Stimulated activated CD4-positive, alpha-beta T cell treated with anti-CD3 and anti-CD28 coated beads, Interleukin-15, amount 100 ng/mL, for 1 hour (primary cell): ENCODE data around the gene METAP2.

Experiments
- DNase-seq, 2 donors: peaks; one replicate each; pipeline ENCODE4 v3.0.0-alpha.2; 2020; ENCODE audit warnings: low read depth in 1 of 2, low spot score in 1 of 2

The METAP2 gene

DNA sequence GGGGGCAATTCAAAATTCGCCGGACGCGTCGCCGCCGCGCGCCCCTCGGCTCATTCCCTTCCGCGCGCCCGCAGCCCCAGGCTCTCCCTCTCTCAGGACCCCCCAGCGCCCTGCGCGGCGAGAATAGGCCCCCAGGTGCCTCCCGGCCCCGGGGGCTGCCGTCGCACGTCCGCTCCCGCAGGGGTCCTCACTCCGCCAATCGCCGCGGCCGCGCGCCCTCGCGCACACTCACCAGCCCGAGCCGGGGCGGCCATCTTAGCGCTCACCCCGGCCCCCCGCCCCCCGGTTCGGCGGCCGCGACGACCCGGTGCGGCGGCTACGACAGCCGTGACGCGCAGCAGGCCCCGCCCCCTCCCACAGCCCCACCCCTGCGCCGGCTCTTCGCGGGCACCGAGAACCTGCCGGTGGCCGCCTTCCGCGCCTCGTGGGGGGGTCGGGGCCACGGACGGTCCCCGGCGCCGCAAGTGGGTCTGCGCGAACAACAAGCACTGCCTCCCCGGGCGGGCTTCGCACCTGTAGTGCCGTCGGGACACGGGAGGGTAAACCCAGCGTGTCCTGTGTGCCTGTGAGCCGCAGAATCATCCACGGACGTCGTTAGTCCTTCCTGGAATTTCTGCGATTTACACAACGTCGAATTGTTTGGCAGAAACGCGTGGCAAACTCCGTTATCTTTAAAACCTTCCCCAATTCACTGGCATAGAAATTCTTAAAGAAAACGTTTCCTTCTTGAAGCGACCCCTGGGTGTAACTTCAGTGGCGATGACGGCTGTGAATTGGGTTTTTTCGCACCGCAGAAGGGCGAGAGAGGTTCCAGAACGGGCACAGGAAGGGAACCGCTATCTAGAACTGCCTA is 74.8 kb downstream of the METAP2 start:
- DNase-seq, result peak; percentile 48 to 62

GRCh38 chr12:95549392-95550084 is 75.6 kb downstream of the METAP2 start:
- DNase-seq, result no peak

DNA sequence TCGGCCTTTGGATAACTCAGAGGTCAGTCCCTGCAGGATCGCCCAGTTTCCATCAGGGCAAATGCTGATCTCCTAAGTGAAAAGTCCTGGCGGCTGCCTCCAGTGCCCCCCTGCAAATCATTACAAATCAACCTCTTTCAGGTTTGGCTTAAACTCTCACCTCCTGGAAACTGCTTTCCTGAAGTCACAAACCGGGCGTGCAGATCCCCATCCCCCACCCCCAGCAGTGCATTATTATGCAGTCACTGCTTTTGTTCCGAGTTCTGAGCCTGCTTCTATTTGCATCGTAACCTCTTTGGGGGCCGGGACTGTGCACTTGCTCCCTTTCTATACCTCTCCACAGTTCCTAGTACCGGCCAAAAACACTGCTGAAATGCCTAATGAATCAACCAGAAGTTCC is 77.4 kb downstream of the METAP2 start, which contains the start of gene USP44:
Gene USP44, minus strand, starts transcription at position 172 of the 400 bp plus-strand sequence. CDS start 17,220 bp downstream, outside the sequence.
- DNase-seq, result no peak

GRCh38 chr12:95551913-95552516 is 78.1 kb downstream of the METAP2 start:
- no peak for DNase-seq

- no peak for DNase-seq
These were observed 79.4 kb downstream of the METAP2 start for GRCh38 chr12:95553197-95553943.

GRCh38 chr12:95554532-95555071 is 80.7 kb downstream of the METAP2 start:
- DNase-seq, result no peak

GRCh38 chr12:95557625-95558024 is 83.7 kb downstream of the METAP2 start:
- DNase-seq, result no peak
